OCI-LY7 (cell line): ENCODE measurements around the gene IRF2. TPM values are rescaled to one million over a fixed set of nuclear protein-coding genes. Genes with fewer than 3 reads are reported as not detected.
A peak's percentile ranks its signal among the peaks of the same experiment; 100 is the strongest.

Experiments used
- BruUV-seq: library from RNA; stranded (reverse); fragments of 400-500 nt; replicated peaks from 2 replicates; lab custom pipeline; 2021; lab: Mats Ljungman, UMichigan
- CTCF ChIA-PET: fragments of 300-600 bp; sonication (Branson Sonifier 250); formaldehyde crosslinking; loops from one replicate; lab custom pipeline; 2022; ENCODE audit warnings: antibody characterized with exemption; ENCODE audit not compliant: unreplicated experiment; lab: Charles Lee
- POLR2A ChIA-PET: fragments of 300-600 bp; sonication (Branson Sonifier 250); formaldehyde crosslinking; loops from one replicate; lab custom pipeline; 2022; ENCODE audit warnings: antibody characterized with exemption; lab: Charles Lee
- DNase-seq: peaks from one replicate; pipeline ENCODE4 v3.0.0-alpha.2; 2015; ENCODE audit warnings: low spot score
- H2AFZ ChIP-seq: fragments of 200-600 bp; sonication (generic), shearing (Covaris generic); 2 replicates; pipeline ENCODE4 v1.6.1; 2014; ENCODE audit warnings: mild to moderate bottlenecking, antibody characterized with exemption, low read length, moderate library complexity
- H3K27ac ChIP-seq: fragments of 200-600 bp; sonication (generic); 2 replicates; pipeline ENCODE4 v1.5.1; 2014; ENCODE audit warnings: mixed run types, low read depth, mild to moderate bottlenecking, moderate library complexity, low read length, inconsistent platforms; ENCODE audit not compliant: poor library complexity, severe bottlenecking
- H3K36me3 ChIP-seq: fragments of 200-600 bp; sonication (generic); 2 replicates; pipeline ENCODE4 v1.6.1; 2014; ENCODE audit warnings: mild to moderate bottlenecking, antibody characterized with exemption, low read length, moderate library complexity, mixed read lengths; ENCODE audit not compliant: insufficient read depth
- H3K4me1 ChIP-seq: fragments of 200-600 bp; sonication (generic); 2 replicates; pipeline ENCODE4 v1.5.1; 2014; ENCODE audit warnings: mild to moderate bottlenecking, low read length; ENCODE audit not compliant: insufficient read depth, poor library complexity, severe bottlenecking
- H3K4me2 ChIP-seq: fragments of 200-600 bp; sonication (generic); 2 replicates; pipeline ENCODE4 v1.6.1; 2014; ENCODE audit warnings: mild to moderate bottlenecking, low read length
- H3K4me3 ChIP-seq: fragments of 200-600 bp; sonication (generic); 2 replicates; pipeline ENCODE4 v1.5.1; 2014; ENCODE audit warnings: mild to moderate bottlenecking, low read depth, low read length; ENCODE audit not compliant: poor library complexity, severe bottlenecking
- H3K79me2 ChIP-seq: fragments of 200-600 bp; sonication (generic); 2 replicates; pipeline ENCODE4 v1.6.1; 2016; ENCODE audit warnings: low read depth, mild to moderate bottlenecking, low read length, moderate library complexity, mixed read lengths; ENCODE audit not compliant: insufficient read depth
- H3K9me2 ChIP-seq: fragments of 200-600 bp; sonication (generic); 2 replicates; pipeline ENCODE4 v1.6.1; 2016; ENCODE audit warnings: mild to moderate bottlenecking, low read length, mixed read lengths; ENCODE audit not compliant: insufficient read depth
- H3K9me3 ChIP-seq: fragments of 200-600 bp; sonication (generic); 2 replicates; pipeline ENCODE4 v1.6.1; 2014; ENCODE audit warnings: mild to moderate bottlenecking, mixed run types, low read length, mixed read lengths
- H4K20me1 ChIP-seq: fragments of 200-600 bp; sonication (generic); 2 replicates; pipeline ENCODE4 v1.6.1; 2014; ENCODE audit warnings: mild to moderate bottlenecking, antibody characterized with exemption, low read length, moderate library complexity, mixed read lengths; ENCODE audit not compliant: insufficient read depth
- CTCF ChIP-seq: fragments of 200-600 bp; sonication (generic); conservative IDR thresholded peaks from 2 replicates; pipeline ENCODE4 v1.5.1; 2014; ENCODE audit warnings: mild to moderate bottlenecking, antibody characterized with exemption, low read length, moderate library complexity, mixed read lengths
- EZH2phosphoT487 ChIP-seq: fragments of 200-600 bp; sonication (generic); IDR thresholded peaks from 2 replicates; pipeline ENCODE4 v1.6.1; 2018; ENCODE audit warnings: low read depth, borderline replicate concordance, mild to moderate bottlenecking, mixed run types, antibody characterized with exemption, low read length, moderate library complexity, mixed read lengths
- intact Hi-C: fragments of 100-400 bp; cut with micrococcal nuclease; formaldehyde crosslinking; loops from one replicate; pipeline ENCODE4 v1.10.0; 2022; ENCODE audit not compliant: unreplicated experiment
- total RNA-seq, 2 experiments: library from RNA; depleted of rRNA in 1 of 2; stranded (reverse); fragments of >200 nt in 1 of 2; shearing (Covaris generic) in 1 of 2; gene quantifications; 2 replicates each; pipeline ENCODE4 v1.2.3, GENCODE V29; 2014 to 2022

The IRF2 gene
- total RNA-seq, 2 experiments from 2014 or later: 32.3 to 37.8 TPM

DNA sequence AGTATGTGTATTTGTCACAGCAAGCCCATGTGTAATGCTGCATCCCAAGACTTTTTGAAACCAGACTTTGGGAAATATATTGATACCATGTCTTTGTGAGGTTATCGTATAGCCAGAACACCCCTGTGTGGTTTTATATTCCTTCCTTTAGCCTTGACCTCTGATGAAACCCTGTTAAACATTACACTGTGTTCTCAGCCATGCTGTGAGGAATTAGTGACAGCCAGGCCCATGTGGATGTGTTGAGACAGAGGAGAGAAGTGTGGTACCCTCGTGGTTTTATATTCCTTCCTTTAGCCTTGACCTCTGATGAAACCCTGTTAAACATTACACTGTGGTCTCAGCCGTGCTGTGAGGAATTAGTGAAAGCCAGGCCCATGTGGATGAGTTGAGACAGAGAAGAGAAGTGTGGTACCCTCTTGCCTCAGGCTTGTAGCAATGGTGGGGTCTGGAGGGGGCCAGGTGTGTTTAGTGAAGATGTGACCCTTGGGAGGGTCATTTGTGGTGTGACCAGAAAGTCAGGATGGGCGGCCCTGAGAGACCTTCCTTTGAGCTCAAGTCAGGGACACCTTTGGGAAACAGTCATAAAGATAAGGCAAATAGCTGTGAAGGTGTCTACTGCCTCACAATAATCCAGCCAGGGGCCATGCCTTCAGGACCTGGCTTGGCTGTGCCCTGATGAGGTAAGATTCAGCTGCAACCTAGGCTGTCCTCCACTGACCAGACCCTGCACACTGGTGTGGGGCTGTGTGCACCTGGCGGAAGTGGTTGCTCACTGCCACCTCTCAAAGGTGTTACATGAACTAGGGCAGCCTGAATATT lies 110.0 kb downstream of the IRF2 start:
- Histone ChIP-seq H3K4me2 (peak overlapping the region; percentile 40), H3K79me2 (no peaks in the 10 kb centered on the region), H2AFZ (no peak overlapping the region), H4K20me1 (no peaks in the 10 kb centered on the region), H3K4me3 (no peak overlapping the region), H3K36me3 (no peaks in the 10 kb centered on the region), H3K27ac (peak overlapping the region; percentile 18), H3K9me2 (no peaks in the 10 kb centered on the region), H3K9me3 (no peaks in the 10 kb centered on the region), H3K4me1 (peaks cover 37% of the 10 kb centered on the region)
- POLR2A ChIA-PET: interaction anchor here (0.6 to 2.5 kb wide), 5 partner anchors 11 to 95 kb away, joined by 3 to 9 read pairs (median 4); no protein-coding TSS in a partner anchor
- intact Hi-C loops: no loop called here
- no TSS peak for BruUV-seq
- TF ChIP-seq EZH2phosphoT487: no peak
- TF ChIP-seq CTCF: no peak
- CTCF ChIA-PET: interaction anchor here (0.6 to 0.7 kb wide), 2 partner anchors 35 to 576 kb away, joined by 3 read pairs; no protein-coding TSS in a partner anchor
- peak; percentile 82 for DNase-seq

GRCh38 chr4:184363258-184363657 lies 111.1 kb downstream of the IRF2 start:
- no peak for DNase-seq
- no peaks in the 10 kb centered on the region for H3K9me2 ChIP-seq
- intact Hi-C loops: no loop called here
- H3K4me3 ChIP-seq: no peak overlapping the region
- no peak overlapping the region for H2AFZ ChIP-seq
- no peak for TF ChIP-seq EZH2phosphoT487
- TF ChIP-seq CTCF: no peak
- H3K4me2 ChIP-seq: no peak overlapping the region
- H3K4me1 ChIP-seq: peaks cover 29% of the 10 kb centered on the region
- BruUV-seq: no TSS peak
- no peak overlapping the region for H3K27ac ChIP-seq
- H3K36me3 ChIP-seq: no peaks in the 10 kb centered on the region
- no peaks in the 10 kb centered on the region for H3K79me2 ChIP-seq
- CTCF ChIA-PET: no interaction called here
- H4K20me1 ChIP-seq: no peaks in the 10 kb centered on the region
- H3K9me3 ChIP-seq: no peaks in the 10 kb centered on the region
- POLR2A ChIA-PET: interaction anchor here (0.6 to 0.7 kb wide), 2 partner anchors 14 to 47 kb away, joined by 3 to 4 read pairs; no protein-coding TSS in a partner anchor

GRCh38 chr4:184362396-184362795 lies 112.0 kb downstream of the IRF2 start:
- intact Hi-C loops: no loop called here
- BruUV-seq: no TSS peak
- H2AFZ ChIP-seq: no peak overlapping the region

More at GRCh38 chr4:184362396-184362795, 112.0 kb downstream of the IRF2 start:
- TF ChIP-seq CTCF: no peak
- TF ChIP-seq EZH2phosphoT487: no peak
- no peaks in the 10 kb centered on the region for H3K9me3 ChIP-seq
- ChIA-PET CTCF (no interaction called here), POLR2A (interaction anchor here (1.2 to 4.7 kb wide), 3 partner anchors 14 to 169 kb away, joined by 3 to 55 read pairs (median 7); no protein-coding TSS in a partner anchor)
- no peaks in the 10 kb centered on the region for H4K20me1 ChIP-seq
- no peak for DNase-seq
- H3K27ac ChIP-seq: no peak overlapping the region
- H3K9me2 ChIP-seq: no peaks in the 10 kb centered on the region
- no peaks in the 10 kb centered on the region for H3K79me2 ChIP-seq
- H3K4me1 ChIP-seq: peaks cover 21% of the 10 kb centered on the region
- no peaks in the 10 kb centered on the region for H3K36me3 ChIP-seq
- H3K4me3 ChIP-seq: no peak overlapping the region
- no peak overlapping the region for H3K4me2 ChIP-seq
